ENCODE results near the gene PRSS8. TPM values are rescaled to one million over a fixed set of nuclear protein-coding genes. Genes with fewer than 3 reads are reported as not detected.
A peak's percentile ranks its signal among the peaks of the same experiment; 100 is the strongest.
"Not testable (repeated sequence)": the region's sequence is repeated elsewhere in the genome, so short reads cannot be mapped to it uniquely, and the experiment has no call there.

Gene PRSS8
- total RNA-seq, 2 experiments from 2014 or later = not detected

DNA sequence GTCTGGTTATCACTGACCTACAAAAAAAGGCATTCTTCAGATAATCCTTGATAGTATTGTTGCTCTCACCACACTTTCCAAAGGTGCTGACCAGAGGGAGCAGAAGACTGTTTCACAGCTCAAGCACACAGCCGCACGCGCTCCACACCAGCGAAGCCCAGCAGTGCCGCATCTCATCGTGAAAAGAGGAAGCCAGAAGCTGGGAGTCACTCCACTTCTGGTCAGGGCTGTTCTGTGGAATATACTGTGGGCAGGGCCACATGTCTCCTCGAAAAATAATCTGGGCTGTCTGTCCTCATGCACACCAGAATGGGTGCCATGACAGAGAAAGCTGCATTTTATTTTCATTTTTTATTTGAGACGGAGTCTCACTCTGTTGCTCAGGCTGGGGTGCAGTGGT is 21.6 kb upstream of the PRSS8 start:
- no peak for DNase-seq
- Mint-ChIP-seq H3K27me3 (ENCODE audit: low read depth) (no peaks in the 10 kb centered on the region), H3K36me3 (ENCODE audit: low read depth) (no peaks in the 10 kb centered on the region), H3K9me3 (no peaks in the 10 kb centered on the region), H3K4me3 (peak overlapping the region; percentile 51), H3K4me1 (ENCODE audit: low read depth) (peaks cover 9% of the 10 kb centered on the region), H3K27ac (no peak overlapping the region)
- intact Hi-C loops (cut with micrococcal nuclease) = no loop called here
- CTCF ChIA-PET = interaction anchor here (0.8 to 1.6 kb wide), 5 partner anchors 10 to 203 kb away, joined by 3 to 12 read pairs (median 5); no protein-coding TSS in a partner anchor

GRCh38 chr16:31150976-31151375 is 15.4 kb upstream of the PRSS8 start:
- H3K4me3 Mint-ChIP-seq = not testable (repeated sequence)

GRCh38 chr16:31149894-31150890 is 14.7 kb upstream of the PRSS8 start, which contains the start of gene PRSS36:
PRSS36 (minus strand) TSS chr16:31150066; CDS start chr16:31150035, 31 bp downstream.
- intact Hi-C loops (cut with micrococcal nuclease) = no loop called here
- no peaks in the 10 kb centered on the region for H3K36me3 Mint-ChIP-seq (ENCODE audit: low read depth)
- no peaks in the 10 kb centered on the region for H3K4me1 Mint-ChIP-seq (ENCODE audit: low read depth)
- H3K4me3 Mint-ChIP-seq = no peak within 1 kb of the TSS
- CTCF ChIA-PET = interaction anchor here (0.7 kb wide), 1 partner anchor 8 kb away, joined by 4 read pairs; no protein-coding TSS in a partner anchor
- no peaks in the 10 kb centered on the region for H3K9me3 Mint-ChIP-seq
- H3K27me3 Mint-ChIP-seq (ENCODE audit: low read depth) = no peaks in the 10 kb centered on the region
- no peak for DNase-seq
- H3K27ac Mint-ChIP-seq = no peak within 1 kb of the TSS

More at GRCh38 chr16:31150976-31151375, 15.4 kb upstream of the PRSS8 start:
- H3K27ac Mint-ChIP-seq; H3K4me1 Mint-ChIP-seq (ENCODE audit: low read depth); H3K36me3 Mint-ChIP-seq (ENCODE audit: low read depth); H3K9me3 Mint-ChIP-seq; intact Hi-C loops (cut with micrococcal nuclease); DNase-seq; H3K27me3 Mint-ChIP-seq (ENCODE audit: low read depth): not testable (repeated sequence)
- CTCF ChIA-PET = interaction anchor here (0.7 kb wide), 1 partner anchor 9 kb away, joined by 4 read pairs; no protein-coding TSS in a partner anchor

GRCh38 chr16:31149332-31149731 is 13.8 kb upstream of the PRSS8 start:
- CTCF ChIA-PET = no interaction called here
- no peak for DNase-seq
- H3K4me1 Mint-ChIP-seq (ENCODE audit: low read depth) = no peaks in the 10 kb centered on the region
- no peak overlapping the region for H3K4me3 Mint-ChIP-seq
- no peaks in the 10 kb centered on the region for H3K9me3 Mint-ChIP-seq
- intact Hi-C loops (cut with micrococcal nuclease) = no loop called here
- H3K27me3 Mint-ChIP-seq (ENCODE audit: low read depth) = no peaks in the 10 kb centered on the region
- no peak overlapping the region for H3K27ac Mint-ChIP-seq
- H3K36me3 Mint-ChIP-seq (ENCODE audit: low read depth) = no peaks in the 10 kb centered on the region

DNA sequence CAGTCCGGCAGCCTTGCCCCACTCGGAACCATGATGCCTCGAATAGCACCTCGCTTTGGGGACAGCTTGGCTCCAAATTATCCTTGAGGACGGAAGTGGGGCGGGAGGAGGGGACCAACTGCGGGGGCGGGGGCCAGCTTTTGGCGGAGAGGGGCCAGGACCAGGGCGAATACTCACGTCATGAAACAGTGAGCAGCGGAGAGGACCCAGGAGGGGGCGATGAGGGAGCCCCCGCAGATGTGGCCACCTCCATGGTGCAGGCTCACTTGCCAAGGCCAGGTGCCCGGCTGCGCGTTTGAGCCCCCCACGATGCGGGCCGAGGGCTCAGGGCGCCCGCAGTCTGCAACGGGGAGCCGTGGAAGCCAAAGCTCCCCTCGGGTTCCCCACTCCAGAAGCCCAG is 13.4 kb upstream of the PRSS8 start:
- DNase-seq = no peak
- Mint-ChIP-seq H3K9me3 (no peaks in the 10 kb centered on the region), H3K4me3 (no peak overlapping the region), H3K4me1 (ENCODE audit: low read depth) (peaks cover under 1% of the 10 kb centered on the region), H3K36me3 (ENCODE audit: low read depth) (no peaks in the 10 kb centered on the region), H3K27me3 (ENCODE audit: low read depth) (no peaks in the 10 kb centered on the region), H3K27ac (no peak overlapping the region)
- CTCF ChIA-PET = no interaction called here
- intact Hi-C loops (cut with micrococcal nuclease) = no loop called here

- no peak overlapping the region for H3K27ac Mint-ChIP-seq
- peaks cover 5% of the 10 kb centered on the region for H3K4me1 Mint-ChIP-seq (ENCODE audit: low read depth)
- CTCF ChIA-PET = no interaction called here
- no peak overlapping the region for H3K4me3 Mint-ChIP-seq
- intact Hi-C loops (cut with micrococcal nuclease) = no loop called here
- H3K36me3 Mint-ChIP-seq (ENCODE audit: low read depth) = no peaks in the 10 kb centered on the region
- no peaks in the 10 kb centered on the region for H3K9me3 Mint-ChIP-seq
- DNase-seq = no peak
- H3K27me3 Mint-ChIP-seq (ENCODE audit: low read depth) = no peaks in the 10 kb centered on the region
These were observed 12.8 kb upstream of the PRSS8 start for GRCh38 chr16:31148281-31148728.

DNA sequence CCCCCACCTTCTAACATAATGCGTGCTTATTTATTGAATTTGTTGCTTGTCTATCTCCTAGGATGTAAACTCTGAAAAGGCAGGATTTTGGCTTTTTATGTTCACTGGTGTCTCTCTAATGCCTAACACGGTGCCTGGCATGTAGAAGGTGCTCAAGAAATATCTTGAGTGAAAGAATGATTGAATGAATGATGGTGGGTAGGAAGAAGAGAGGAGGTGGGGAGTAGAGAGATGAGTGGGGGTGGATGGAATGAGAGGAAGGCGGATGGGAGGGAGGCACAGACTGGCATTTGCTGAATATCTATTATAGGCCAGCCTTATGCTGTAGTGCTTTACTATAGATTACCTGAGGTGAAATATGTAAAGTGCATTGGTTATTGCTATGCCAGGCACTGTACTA is 12.0 kb upstream of the PRSS8 start:
- Mint-ChIP-seq H3K27ac (no peak overlapping the region), H3K27me3 (ENCODE audit: low read depth) (no peaks in the 10 kb centered on the region), H3K4me1 (ENCODE audit: low read depth) (peaks cover 7% of the 10 kb centered on the region), H3K4me3 (no peak overlapping the region), H3K9me3 (no peaks in the 10 kb centered on the region), H3K36me3 (ENCODE audit: low read depth) (no peaks in the 10 kb centered on the region)
- DNase-seq = no peak
- intact Hi-C loops (cut with micrococcal nuclease) = no loop called here
- CTCF ChIA-PET = no interaction called here

DNA sequence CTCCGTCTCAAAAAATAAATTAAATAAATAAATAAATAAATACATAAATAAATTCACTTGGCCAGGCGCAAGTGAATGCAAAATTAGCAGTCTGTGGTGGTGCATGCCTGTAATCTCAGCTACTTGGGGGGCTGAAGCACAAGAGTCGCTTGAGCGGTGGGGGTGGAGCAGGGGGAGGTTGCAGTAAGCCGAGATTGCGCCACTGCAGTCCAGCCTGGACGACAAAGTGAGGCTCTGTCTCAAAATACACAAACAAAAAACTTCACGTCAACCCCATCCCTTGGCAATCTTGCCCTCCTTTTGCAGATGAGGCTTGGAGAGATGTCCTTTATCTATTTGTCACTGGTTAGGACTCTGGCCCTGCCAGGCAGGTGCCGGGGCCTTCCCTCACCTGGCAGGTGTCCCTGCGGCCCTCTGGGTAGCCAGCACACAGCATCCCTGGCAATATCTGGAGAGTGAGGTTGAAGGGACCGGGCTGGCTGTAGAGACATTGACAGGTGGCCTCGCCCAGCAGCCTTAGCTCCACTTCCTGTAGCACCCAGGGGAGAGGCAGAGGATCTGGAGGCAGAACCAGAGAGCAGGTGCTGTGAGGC is 10.0 kb upstream of the PRSS8 start:
- Mint-ChIP-seq H3K4me3 (no peak overlapping the region), H3K9me3 (no peaks in the 10 kb centered on the region), H3K36me3 (ENCODE audit: low read depth) (no peaks in the 10 kb centered on the region), H3K27me3 (ENCODE audit: low read depth) (no peaks in the 10 kb centered on the region), H3K27ac (no peak overlapping the region), H3K4me1 (ENCODE audit: low read depth) (peaks cover 12% of the 10 kb centered on the region)
- intact Hi-C loops (cut with micrococcal nuclease) = no loop called here
- DNase-seq = no peak
- CTCF ChIA-PET = interaction anchor here (0.6 kb wide), 1 partner anchor 20 kb away, joined by 3 read pairs; no protein-coding TSS in a partner anchor

DNA sequence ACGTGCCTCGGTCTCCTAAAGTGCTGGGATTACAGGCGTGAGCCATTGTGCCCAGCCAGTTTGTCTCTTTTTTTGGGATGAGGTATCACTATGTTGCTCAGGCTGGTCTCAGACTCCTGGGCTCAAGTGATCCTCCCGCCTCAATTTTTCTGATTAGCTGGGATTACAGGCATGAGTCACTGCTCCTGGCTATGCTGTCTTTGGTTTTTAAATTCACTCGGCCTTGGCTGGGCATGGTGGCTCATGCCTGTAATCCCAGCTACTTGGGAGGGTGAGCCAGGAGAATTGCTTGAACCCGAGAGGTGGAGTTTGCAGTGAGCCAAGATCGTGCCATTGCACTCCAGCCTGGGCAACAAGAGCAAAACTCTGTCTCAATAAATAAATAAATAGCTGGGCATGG is 8.9 kb upstream of the PRSS8 start:
- Mint-ChIP-seq H3K4me3 (peak overlapping the region; percentile 57), H3K4me1 (ENCODE audit: low read depth) (peaks cover 12% of the 10 kb centered on the region)
- H3K36me3 Mint-ChIP-seq (ENCODE audit: low read depth); H3K27ac Mint-ChIP-seq; DNase-seq; H3K9me3 Mint-ChIP-seq; intact Hi-C loops (cut with micrococcal nuclease); H3K27me3 Mint-ChIP-seq (ENCODE audit: low read depth): not testable (repeated sequence)
- CTCF ChIA-PET = interaction anchor here (3.1 kb wide), 1 partner anchor 160 kb away, joined by 29 read pairs; the partner anchor contains the start of gene HSD3B7

- Mint-ChIP-seq H3K27me3 (ENCODE audit: low read depth) (no peaks in the 10 kb centered on the region), H3K4me3 (peak overlapping the region; percentile 57), H3K9me3 (no peaks in the 10 kb centered on the region), H3K36me3 (ENCODE audit: low read depth) (no peaks in the 10 kb centered on the region), H3K4me1 (ENCODE audit: low read depth) (peaks cover 12% of the 10 kb centered on the region), H3K27ac (peak overlapping the region; percentile 46)
- CTCF ChIA-PET = interaction anchor here (0.6 to 3.1 kb wide), 4 partner anchors 13 to 159 kb away, joined by 4 to 29 read pairs (median 9); partner anchors contain the start of gene HSD3B7
- intact Hi-C loops (cut with micrococcal nuclease) = loop anchor here (2.0 kb wide), 1 partner anchor 37 kb away; no protein-coding TSS in a partner anchor
- no peak for DNase-seq
These were observed 8.2 kb upstream of the PRSS8 start for GRCh38 chr16:31143694-31144148.

- H3K4me1 Mint-ChIP-seq (ENCODE audit: low read depth) = peaks cover 12% of the 10 kb centered on the region
- no peaks in the 10 kb centered on the region for H3K9me3 Mint-ChIP-seq
- peak overlapping the region; percentile 57 for H3K4me3 Mint-ChIP-seq
- H3K27me3 Mint-ChIP-seq (ENCODE audit: low read depth) = no peaks in the 10 kb centered on the region
- intact Hi-C loops (cut with micrococcal nuclease) = loop anchor here (2.0 kb wide), 1 partner anchor 36 kb away; no protein-coding TSS in a partner anchor
- CTCF ChIA-PET = interaction anchor here (0.6 to 3.1 kb wide), 21 partner anchors 11 to 158 kb away, joined by 3 to 29 read pairs (median 4); partner anchors contain the start of genes BCKDK, HSD3B7, KAT8 and PYCARD
- H3K27ac Mint-ChIP-seq = peak overlapping the region; percentile 46
- no peaks in the 10 kb centered on the region for H3K36me3 Mint-ChIP-seq (ENCODE audit: low read depth)
- DNase-seq = no peak
These were observed 7.6 kb upstream of the PRSS8 start for GRCh38 chr16:31143011-31143693.
